ENCODE data around the gene C5orf15. TPM values are rescaled to one million over a fixed set of nuclear protein-coding genes. Genes with fewer than 3 reads are reported as not detected.

Gene C5orf15
- total RNA-seq, 3 donors from 2014 or later (not counting 1 experiment from before 2014, with no cell fraction given): 15.2 to 19.9 (median 18.0) TPM

- intact Hi-C loops (cut with micrococcal nuclease): no loop called here
- Histone ChIP-seq H3K4me1 (ENCODE audit: control insufficient read depth, insufficient read depth, low read length) (peaks cover 32% of the 10 kb centered on the region), H3K27me3 (ENCODE audit: control insufficient read depth, insufficient read depth, low read length) (no peaks in the 10 kb centered on the region), H3K27ac (ENCODE audit: low read length) (peak overlapping the region; percentile 90), H3K4me3 (ENCODE audit: low read length) (peak overlapping the region; percentile 70), H3K9me3 (ENCODE audit: control insufficient read depth, insufficient read depth, low read length) (no peaks in the 10 kb centered on the region), H3K36me3 (ENCODE audit: control insufficient read depth, insufficient read depth, low read length) (no peaks in the 10 kb centered on the region)
- peak; percentile 1 to 8 (median 6) for ATAC-seq
- peak in 1 of 2 donors; percentile 71 for DNase-seq
- WGBS (ENCODE audit: insufficient coverage): under 1% methylated on average over 90 of the region's 90 CpGs
- H3K4me3 Mint-ChIP-seq: peak overlapping the region; percentile 92
- H3K4me1 Mint-ChIP-seq: peaks cover 31 to 57% of the 10 kb centered on the region in 2 donors
- H3K27me3 Mint-ChIP-seq (ENCODE audit: low read depth in 2 of 2): peaks cover 0 to 3% of the 10 kb centered on the region in 2 donors
- H3K36me3 Mint-ChIP-seq: no peaks in the 10 kb centered on the region
- H3K27ac Mint-ChIP-seq: peak overlapping the region; percentile 92 to 94
- no peak for TF ChIP-seq CTCF (IDR thresholded peaks at IDR 0.05)
- no peaks in the 10 kb centered on the region for H3K9me3 Mint-ChIP-seq
Observed at GRCh38 chr5:134003817-134004625, 35.6 kb upstream of the C5orf15 start.

DNA sequence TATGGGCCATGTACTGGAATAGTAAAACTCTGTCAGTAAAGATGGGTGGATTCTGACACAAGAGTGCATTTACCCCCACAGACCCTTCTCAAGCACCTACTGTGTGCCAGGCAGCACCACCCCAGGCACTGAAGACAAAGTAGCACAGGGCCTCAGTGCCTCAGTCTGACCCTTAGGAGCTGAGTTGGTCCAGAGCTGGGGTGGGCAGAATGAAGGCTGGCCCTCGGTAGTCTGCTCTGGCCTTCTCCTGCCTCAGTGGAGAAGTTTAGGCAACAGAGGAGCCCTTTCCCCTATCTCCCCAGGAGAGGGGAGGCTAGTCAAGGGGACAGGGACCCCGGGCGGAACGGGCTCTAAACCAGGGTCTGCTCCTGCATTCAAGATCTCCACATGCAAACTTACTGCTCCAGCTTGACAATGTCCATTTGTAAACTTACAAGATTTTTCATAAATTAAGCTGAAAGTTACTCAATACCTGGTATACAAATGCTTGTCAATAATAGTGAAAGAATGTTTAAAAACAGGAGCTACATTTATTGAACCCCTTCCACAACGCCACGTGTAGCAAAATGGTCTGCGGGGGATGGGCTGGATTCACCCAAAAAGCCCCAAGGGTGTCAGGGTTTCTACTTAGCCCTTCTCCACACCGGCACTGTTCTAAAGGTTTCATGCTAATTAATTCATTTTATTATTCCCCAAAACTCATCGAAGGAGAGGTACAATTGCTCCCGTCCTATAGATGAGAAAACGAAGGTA lies 34.8 kb upstream of the C5orf15 start:
- H3K4me3 Mint-ChIP-seq: peak overlapping the region; percentile 92
- peak overlapping the region; percentile 92 to 94 for H3K27ac Mint-ChIP-seq
- intact Hi-C loops (cut with micrococcal nuclease): no loop called here
- H3K27me3 ChIP-seq (ENCODE audit: control insufficient read depth, insufficient read depth, low read length): no peaks in the 10 kb centered on the region
- ATAC-seq (no peak), DNase-seq (no peak)
- no peaks in the 10 kb centered on the region for H3K36me3 Mint-ChIP-seq
- H3K9me3 ChIP-seq (ENCODE audit: control insufficient read depth, insufficient read depth, low read length): no peaks in the 10 kb centered on the region
- peaks cover 32% of the 10 kb centered on the region for H3K4me1 ChIP-seq (ENCODE audit: control insufficient read depth, insufficient read depth, low read length)
- H3K9me3 Mint-ChIP-seq: no peaks in the 10 kb centered on the region
- H3K27ac ChIP-seq (ENCODE audit: low read length): peak overlapping the region; percentile 90
- 18% methylated on average over 9 of the region's 11 CpGs for WGBS (ENCODE audit: insufficient coverage)
- H3K4me1 Mint-ChIP-seq: peaks cover 31 to 58% of the 10 kb centered on the region in 2 donors
- peaks cover 0 to 3% of the 10 kb centered on the region in 2 donors for H3K27me3 Mint-ChIP-seq (ENCODE audit: low read depth in 2 of 2)
- H3K36me3 ChIP-seq (ENCODE audit: control insufficient read depth, insufficient read depth, low read length): no peaks in the 10 kb centered on the region
- peak overlapping the region; percentile 56 for H3K4me3 ChIP-seq (ENCODE audit: low read length)
- TF ChIP-seq CTCF (IDR thresholded peaks at IDR 0.05): no peak

- no peak for DNase-seq
- Mint-ChIP-seq H3K36me3 (no peaks in the 10 kb centered on the region), H3K9me3 (no peaks in the 10 kb centered on the region), H3K4me3 (peak overlapping the region; percentile 42), H3K4me1 (peaks cover 31 to 58% of the 10 kb centered on the region in 2 donors), H3K27ac (peak overlapping the region; percentile 92 to 94), H3K27me3 (ENCODE audit: low read depth in 2 of 2) (peaks cover 0 to 3% of the 10 kb centered on the region in 2 donors)
- Histone ChIP-seq H3K4me3 (ENCODE audit: low read length) (no peak overlapping the region), H3K9me3 (ENCODE audit: control insufficient read depth, insufficient read depth, low read length) (no peaks in the 10 kb centered on the region), H3K4me1 (ENCODE audit: control insufficient read depth, insufficient read depth, low read length) (peaks cover 32% of the 10 kb centered on the region), H3K27ac (ENCODE audit: low read length) (no peak overlapping the region), H3K36me3 (ENCODE audit: control insufficient read depth, insufficient read depth, low read length) (no peaks in the 10 kb centered on the region), H3K27me3 (ENCODE audit: control insufficient read depth, insufficient read depth, low read length) (no peaks in the 10 kb centered on the region)
- intact Hi-C loops (cut with micrococcal nuclease): no loop called here
- no peak for ATAC-seq
- TF ChIP-seq CTCF (IDR thresholded peaks at IDR 0.05): no peak
- WGBS (ENCODE audit: insufficient coverage): 96% methylated on average over 13 of the region's 13 CpGs
Observed at GRCh38 chr5:134001938-134002731, 33.7 kb upstream of the C5orf15 start.

All from natural killer cell (primary cell).